CD8-positive, alpha-beta memory T cell (primary cell): ENCODE data around the gene KLHL29. TPM values are rescaled to one million over a fixed set of nuclear protein-coding genes. Genes with fewer than 3 reads are reported as not detected.

Source experiments
- CTCF ChIA-PET: fragments of 350-600 bp; sonication (Branson Sonifier 250); formaldehyde crosslinking; loops from one replicate; lab custom pipeline; 2021; ENCODE audit warnings: antibody characterized with exemption; lab: Charles Lee
- POLR2A ChIA-PET: fragments of 350-600 bp; sonication (Branson Sonifier 250); formaldehyde crosslinking; loops from one replicate; lab custom pipeline; 2021; ENCODE audit warnings: antibody characterized with exemption; lab: Charles Lee
- DNase-seq, 5 donors: peaks; one replicate each; pipeline versions ENCODE4 v3.0.0 to v3.0.0-alpha.2; 2020 to 2022; ENCODE audit warnings: mixed read lengths in 1 of 5
- H3K27ac ChIP-seq: one replicate; pipeline ENCODE4 v1.7.0; 2013; ENCODE audit warnings: low read depth, mild to moderate bottlenecking, low read length, moderate library complexity
- H3K27me3 ChIP-seq: 2 replicates; pipeline ENCODE4 v1.7.0; 2013; ENCODE audit warnings: low read length, mild to moderate bottlenecking; ENCODE audit not compliant: insufficient read depth, poor library complexity, severe bottlenecking
- H3K36me3 ChIP-seq: 2 replicates; pipeline ENCODE4 v1.7.0; 2013; ENCODE audit warnings: mild to moderate bottlenecking, low read length, moderate library complexity; ENCODE audit not compliant: insufficient read depth
- H3K4me1 ChIP-seq: 2 replicates; pipeline ENCODE4 v1.7.0; 2013; ENCODE audit warnings: mild to moderate bottlenecking, low read length, moderate library complexity; ENCODE audit not compliant: insufficient read depth
- H3K4me3 ChIP-seq: 2 replicates; pipeline ENCODE4 v1.7.0; 2013; ENCODE audit warnings: mild to moderate bottlenecking, low read length
- H3K9me3 ChIP-seq: 2 replicates; pipeline ENCODE4 v1.7.0; 2013; ENCODE audit warnings: mild to moderate bottlenecking, low read length
- H3K27ac Mint-ChIP-seq, 8 donors: one replicate each; pipeline ENCODE4 v1.8.0; 2020 to 2021; ENCODE audit warnings: mixed read lengths in 8 of 8, mild to moderate bottlenecking in 6 of 8, inconsistent platforms in 3 of 8, moderate library complexity in 3 of 8
- H3K27me3 Mint-ChIP-seq, 2 donors: one replicate each; pipeline ENCODE4 v1.8.0; 2020 to 2021; ENCODE audit warnings: mixed read lengths in 2 of 2, mild to moderate bottlenecking in 1 of 2, moderate library complexity in 1 of 2
- H3K36me3 Mint-ChIP-seq, 3 donors: one replicate each; pipeline ENCODE4 v1.8.0; 2020 to 2021; ENCODE audit warnings: mixed read lengths in 3 of 3, inconsistent platforms in 1 of 3, mild to moderate bottlenecking in 1 of 3
- H3K4me1 Mint-ChIP-seq, 3 donors: one replicate each; pipeline ENCODE4 v1.8.0; 2020 to 2021; ENCODE audit warnings: mixed read lengths in 3 of 3, inconsistent platforms in 1 of 3, mild to moderate bottlenecking in 1 of 3
- H3K4me3 Mint-ChIP-seq, 7 donors: one replicate each; pipeline ENCODE4 v1.8.0; 2020 to 2021; ENCODE audit warnings: mixed read lengths in 7 of 7, mild to moderate bottlenecking in 6 of 7, moderate library complexity in 4 of 7, inconsistent platforms in 2 of 7
- H3K9me3 Mint-ChIP-seq, 5 donors: one replicate each; pipeline ENCODE4 v1.8.0; 2020 to 2022; ENCODE audit warnings: mixed read lengths in 5 of 5, mild to moderate bottlenecking in 3 of 5, moderate library complexity in 2 of 5, inconsistent platforms in 1 of 5
- polyA plus RNA-seq: library from polyadenylated mRNA; unstranded; fragments of 300-500 nt; fragmentation: Illumina TruSeq; gene quantifications from one replicate; pipeline ENCODE4 v1.2.3, GENCODE V29; 2021
- total RNA-seq, 2 experiments: library from RNA; stranded (reverse); gene quantifications; one replicate each; pipeline ENCODE4 v1.2.3, GENCODE V29; 2021

The KLHL29 gene
- total and polyA plus RNA-seq, 3 experiments from 2014 or later: 0.11 to 0.21 (median 0.13) TPM

DNA sequence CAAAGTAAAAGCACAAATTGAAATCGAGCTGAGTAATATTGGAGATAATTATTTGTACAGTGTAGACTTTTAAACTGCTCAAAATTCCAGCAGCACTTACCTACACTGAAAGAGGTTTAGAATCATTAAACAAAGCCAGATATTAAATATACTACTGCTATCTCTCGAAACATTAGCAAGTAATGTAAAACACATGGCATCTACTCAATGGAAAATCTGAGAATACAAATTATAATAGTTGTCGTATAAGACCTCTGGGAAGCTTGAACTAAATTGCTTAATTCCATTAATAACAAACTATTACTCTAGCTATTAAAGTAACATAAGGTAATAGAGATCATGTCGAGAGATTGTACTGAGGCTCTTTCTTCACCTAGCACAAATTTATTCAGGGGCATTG lies 108.9 kb downstream of the KLHL29 start:
- Mint-ChIP-seq H3K9me3 (no peaks in the 10 kb centered on the region), H3K4me1 (peaks cover 10 to 15% (median 12%) of the 10 kb centered on the region in 3 donors), H3K27me3 (peaks cover 11 to 20% of the 10 kb centered on the region in 2 donors), H3K36me3 (no peaks in the 10 kb centered on the region), H3K4me3 (no peak overlapping the region), H3K27ac (no peak overlapping the region)
- no peak overlapping the region for H3K4me3 ChIP-seq
- ChIA-PET POLR2A (no interaction called here), CTCF (interaction anchor here (1.2 kb wide), 1 partner anchor 15 kb away, joined by 3 read pairs; no protein-coding TSS in a partner anchor)
- no peaks in the 10 kb centered on the region for H3K36me3 ChIP-seq
- DNase-seq: no peak
- H3K4me1 ChIP-seq: peaks cover 23% of the 10 kb centered on the region
- H3K27me3 ChIP-seq: no peaks in the 10 kb centered on the region
- H3K27ac ChIP-seq: no peak overlapping the region
- H3K9me3 ChIP-seq: no peaks in the 10 kb centered on the region

GRCh38 chr2:23494286-23494685 lies 109.3 kb downstream of the KLHL29 start:
- DNase-seq: peak in 1 of 5 donors; percentile 2
- no peak overlapping the region for H3K27ac ChIP-seq
- POLR2A ChIA-PET: no interaction called here

DNA sequence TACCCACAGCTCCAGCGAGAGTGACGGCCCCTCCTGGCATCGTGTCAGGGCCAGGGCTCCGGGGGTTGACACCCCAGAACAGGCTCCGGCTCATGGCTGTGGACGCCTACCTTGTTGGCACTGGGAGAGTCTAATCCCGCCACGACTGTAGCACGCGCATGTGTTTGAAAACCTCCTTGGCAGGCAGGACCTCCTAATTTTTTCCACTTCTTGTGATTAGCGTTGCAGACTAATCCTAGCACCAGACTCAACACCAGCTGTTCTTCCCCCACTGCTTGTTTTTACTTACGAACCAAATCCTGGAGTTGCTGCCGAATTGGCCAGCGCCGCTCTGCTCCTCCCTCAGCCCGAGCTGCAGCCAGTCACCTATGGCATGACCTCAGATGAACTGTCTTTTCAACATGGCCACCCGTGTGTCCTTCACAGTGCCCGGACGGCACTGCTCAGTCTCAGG lies 110.7 kb downstream of the KLHL29 start:
- peaks cover 23% of the 10 kb centered on the region for H3K4me1 ChIP-seq
- H3K27ac ChIP-seq: no peak overlapping the region
- H3K9me3 ChIP-seq: no peaks in the 10 kb centered on the region
- H3K4me3 Mint-ChIP-seq: no peak overlapping the region
- H3K27me3 ChIP-seq: no peaks in the 10 kb centered on the region
- H3K36me3 Mint-ChIP-seq: no peaks in the 10 kb centered on the region
- peaks cover 9 to 10% (median 10%) of the 10 kb centered on the region in 3 donors for H3K4me1 Mint-ChIP-seq
- ChIA-PET POLR2A (no interaction called here), CTCF (no interaction called here)
- peak in 1 of 5 donors; percentile 16 for DNase-seq
- H3K36me3 ChIP-seq: no peaks in the 10 kb centered on the region
- peaks cover 10 to 18% of the 10 kb centered on the region in 2 donors for H3K27me3 Mint-ChIP-seq
- no peaks in the 10 kb centered on the region for H3K9me3 Mint-ChIP-seq
- H3K4me3 ChIP-seq: no peak overlapping the region
- no peak overlapping the region for H3K27ac Mint-ChIP-seq

More at GRCh38 chr2:23494286-23494685, 109.3 kb downstream of the KLHL29 start:
- H3K4me3 Mint-ChIP-seq: no peak overlapping the region
- H3K4me1 Mint-ChIP-seq: peaks cover 10 to 15% (median 12%) of the 10 kb centered on the region in 3 donors
- Histone ChIP-seq H3K4me1 (peaks cover 23% of the 10 kb centered on the region), H3K36me3 (no peaks in the 10 kb centered on the region), H3K4me3 (no peak overlapping the region), H3K27me3 (no peaks in the 10 kb centered on the region), H3K9me3 (no peaks in the 10 kb centered on the region)
- CTCF ChIA-PET: interaction anchor here (1.2 kb wide), 1 partner anchor 15 kb away, joined by 3 read pairs; no protein-coding TSS in a partner anchor
- no peaks in the 10 kb centered on the region for H3K9me3 Mint-ChIP-seq
- H3K27me3 Mint-ChIP-seq: peaks cover 12 to 21% of the 10 kb centered on the region in 2 donors
- no peak overlapping the region for H3K27ac Mint-ChIP-seq
- no peaks in the 10 kb centered on the region for H3K36me3 Mint-ChIP-seq

- H3K9me3 Mint-ChIP-seq: no peaks in the 10 kb centered on the region
- H3K9me3 ChIP-seq: no peaks in the 10 kb centered on the region
- ChIA-PET POLR2A (no interaction called here), CTCF (no interaction called here)
- H3K27ac ChIP-seq: no peak overlapping the region
- H3K27me3 Mint-ChIP-seq: peaks cover 9 to 18% of the 10 kb centered on the region in 2 donors
- DNase-seq: peak in 1 of 5 donors; percentile 22
- H3K27me3 ChIP-seq: no peaks in the 10 kb centered on the region
- H3K4me1 ChIP-seq: peaks cover 23% of the 10 kb centered on the region
- H3K36me3 Mint-ChIP-seq: no peaks in the 10 kb centered on the region
- H3K4me1 Mint-ChIP-seq: peaks cover 9 to 10% (median 10%) of the 10 kb centered on the region in 3 donors
- H3K27ac Mint-ChIP-seq: no peak overlapping the region
- H3K4me3 Mint-ChIP-seq: no peak overlapping the region
- H3K4me3 ChIP-seq: no peak overlapping the region
- H3K36me3 ChIP-seq: no peaks in the 10 kb centered on the region
These were observed 111.5 kb downstream of the KLHL29 start for GRCh38 chr2:23496456-23496855.

DNA sequence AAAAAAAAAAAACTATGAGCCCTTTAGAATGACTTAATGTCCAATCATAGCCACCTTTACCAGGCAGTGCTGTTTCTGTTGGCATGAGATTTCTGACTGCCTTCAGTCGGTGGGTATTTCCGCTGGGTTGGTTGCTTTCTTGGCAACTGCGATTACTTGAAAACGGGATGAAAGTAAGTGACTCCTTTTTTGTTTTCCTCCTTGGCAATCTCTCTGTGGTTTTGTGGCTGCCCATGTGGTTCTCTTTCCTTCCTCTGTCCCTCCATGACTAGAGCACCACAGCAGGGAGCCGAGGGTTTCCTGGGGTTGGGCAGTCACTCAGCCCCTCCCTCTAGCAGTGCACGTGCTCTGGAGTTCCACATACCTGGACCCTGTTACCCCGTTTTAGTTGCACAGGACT lies 112.1 kb downstream of the KLHL29 start:
- Histone ChIP-seq H3K4me3 (no peak overlapping the region), H3K27ac (no peak overlapping the region), H3K36me3 (no peaks in the 10 kb centered on the region), H3K27me3 (no peaks in the 10 kb centered on the region), H3K9me3 (no peaks in the 10 kb centered on the region), H3K4me1 (peaks cover 23% of the 10 kb centered on the region)
- Mint-ChIP-seq H3K36me3 (no peaks in the 10 kb centered on the region), H3K27me3 (peaks cover 8 to 12% of the 10 kb centered on the region in 2 donors), H3K4me3 (peak overlapping the region in 2 of 7 donors; percentile 2 to 81), H3K27ac (no peak overlapping the region), H3K9me3 (no peaks in the 10 kb centered on the region), H3K4me1 (peaks cover 9 to 10% (median 10%) of the 10 kb centered on the region in 3 donors)
- POLR2A ChIA-PET: no interaction called here
- CTCF ChIA-PET: no interaction called here
- peak in 1 of 5 donors; percentile 25 for DNase-seq

DNA sequence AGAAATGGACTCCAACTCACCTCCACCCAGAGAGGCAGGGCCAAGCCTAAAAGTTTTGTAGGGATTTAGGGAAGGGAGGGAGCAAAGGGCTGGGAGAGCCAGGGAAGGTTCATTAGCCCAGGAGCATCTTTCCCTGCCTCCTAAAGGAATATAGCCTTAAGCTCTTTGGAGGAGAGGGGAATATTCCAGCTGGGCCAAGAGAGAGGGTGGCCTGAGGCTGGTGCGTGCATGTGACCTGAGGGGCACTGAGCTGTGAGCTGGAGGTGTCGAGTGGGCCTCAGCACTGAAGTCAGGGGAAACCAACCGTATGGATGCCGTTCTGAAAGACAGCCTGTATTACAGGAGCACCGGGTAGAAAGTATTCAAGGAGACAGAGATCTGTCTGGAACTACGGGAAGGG lies 112.6 kb downstream of the KLHL29 start:
- no peaks in the 10 kb centered on the region for H3K27me3 ChIP-seq
- no peak overlapping the region for H3K27ac ChIP-seq
- H3K4me3 Mint-ChIP-seq: no peak overlapping the region
- no peak overlapping the region for H3K4me3 ChIP-seq
- no peaks in the 10 kb centered on the region for H3K9me3 ChIP-seq
- peaks cover 23% of the 10 kb centered on the region for H3K4me1 ChIP-seq
- H3K9me3 Mint-ChIP-seq: no peaks in the 10 kb centered on the region
- no peaks in the 10 kb centered on the region for H3K36me3 ChIP-seq
- CTCF ChIA-PET: no interaction called here
- peaks cover 8 to 11% of the 10 kb centered on the region in 2 donors for H3K27me3 Mint-ChIP-seq
- POLR2A ChIA-PET: no interaction called here
- H3K4me1 Mint-ChIP-seq: peaks cover 9 to 10% (median 10%) of the 10 kb centered on the region in 3 donors
- DNase-seq: no peak
- H3K36me3 Mint-ChIP-seq: no peaks in the 10 kb centered on the region
- H3K27ac Mint-ChIP-seq: no peak overlapping the region

DNA sequence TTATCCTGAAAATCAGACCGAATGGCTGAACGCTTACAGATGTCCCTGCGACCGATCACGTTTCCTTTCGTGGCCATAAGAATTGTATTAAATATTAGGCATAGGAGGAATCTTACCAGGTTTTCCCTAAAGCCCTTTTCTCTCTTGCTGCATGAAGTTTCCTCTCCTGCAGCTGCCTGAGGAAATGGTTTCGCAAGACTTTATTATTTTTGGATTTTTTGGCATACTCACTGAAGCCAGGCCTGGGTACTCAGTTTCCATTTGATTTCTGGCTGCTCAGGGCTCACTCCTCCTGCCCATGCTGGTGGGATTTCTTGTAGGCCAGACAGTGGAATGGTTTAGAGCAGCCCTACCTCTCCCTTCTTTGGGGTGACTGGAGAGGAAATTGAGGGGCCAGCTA lies 114.0 kb downstream of the KLHL29 start:
- POLR2A ChIA-PET: no interaction called here
- Mint-ChIP-seq H3K27me3 (peaks cover 8 to 10% of the 10 kb centered on the region in 2 donors), H3K36me3 (no peaks in the 10 kb centered on the region), H3K4me3 (no peak overlapping the region), H3K4me1 (peaks cover 9 to 10% (median 10%) of the 10 kb centered on the region in 3 donors), H3K9me3 (no peaks in the 10 kb centered on the region), H3K27ac (no peak overlapping the region)
- CTCF ChIA-PET: interaction anchor here (1.1 kb wide), 1 partner anchor 10 kb away, joined by 3 read pairs; no protein-coding TSS in a partner anchor
- no peak overlapping the region for H3K4me3 ChIP-seq
- H3K9me3 ChIP-seq: no peaks in the 10 kb centered on the region
- no peak for DNase-seq
- no peak overlapping the region for H3K27ac ChIP-seq
- H3K4me1 ChIP-seq: peaks cover 23% of the 10 kb centered on the region
- H3K36me3 ChIP-seq: no peaks in the 10 kb centered on the region
- H3K27me3 ChIP-seq: no peaks in the 10 kb centered on the region

GRCh38 chr2:23499439-23499838 lies 114.5 kb downstream of the KLHL29 start:
- Histone ChIP-seq H3K9me3 (no peaks in the 10 kb centered on the region), H3K27me3 (no peaks in the 10 kb centered on the region), H3K4me1 (peaks cover 23% of the 10 kb centered on the region), H3K27ac (no peak overlapping the region), H3K36me3 (no peaks in the 10 kb centered on the region), H3K4me3 (no peak overlapping the region)
- Mint-ChIP-seq H3K4me1 (peaks cover 9 to 10% (median 10%) of the 10 kb centered on the region in 3 donors), H3K4me3 (no peak overlapping the region), H3K27ac (no peak overlapping the region), H3K36me3 (no peaks in the 10 kb centered on the region), H3K27me3 (peaks cover 10 to 11% of the 10 kb centered on the region in 2 donors), H3K9me3 (no peaks in the 10 kb centered on the region)
- CTCF ChIA-PET: no interaction called here
- POLR2A ChIA-PET: no interaction called here
- no peak for DNase-seq
